Retinal pigment epithelial cell (primary cell): Measurements from ENCODE around the gene U2SURP.

Experiments
- DNase-seq: peaks from one replicate; pipeline ENCODE4 v3.0.0-alpha.2; 2010; ENCODE audit warnings: low read depth
- H3K4me3 ChIP-seq: 2 replicates; pipeline ENCODE4 v1.5.1; 2011; ENCODE audit warnings: mild to moderate bottlenecking, low read length, control low read depth, moderate library complexity
- TF ChIP-seq, protein P1 (sequence below): conservative IDR thresholded peaks from 2 replicates; pipeline ENCODE4 v1.5.1; 2011; ENCODE audit warnings: low read depth, low read length, control low read depth, inconsistent platforms

The U2SURP gene

DNA sequence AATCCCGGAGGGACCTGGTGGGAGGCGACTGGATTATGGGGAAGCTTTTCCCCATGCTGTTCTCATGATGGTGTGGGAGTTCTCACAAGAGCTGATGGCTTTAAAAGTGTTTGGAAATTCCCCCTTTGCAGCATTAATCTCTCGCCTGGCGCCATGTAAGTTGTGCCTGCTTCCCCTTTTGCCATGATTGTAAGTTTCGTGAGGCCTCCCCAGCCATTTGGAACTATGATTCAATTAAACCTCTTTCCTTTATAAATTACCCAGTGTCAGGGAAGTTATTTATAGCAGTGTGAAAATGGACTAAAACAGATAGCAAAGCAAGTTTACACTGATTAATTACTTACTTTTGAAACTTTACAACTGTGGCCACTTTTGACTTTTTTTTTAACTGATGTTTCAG is 10.6 kb upstream of the U2SURP start:
- TF ChIP-seq, protein P1, sequence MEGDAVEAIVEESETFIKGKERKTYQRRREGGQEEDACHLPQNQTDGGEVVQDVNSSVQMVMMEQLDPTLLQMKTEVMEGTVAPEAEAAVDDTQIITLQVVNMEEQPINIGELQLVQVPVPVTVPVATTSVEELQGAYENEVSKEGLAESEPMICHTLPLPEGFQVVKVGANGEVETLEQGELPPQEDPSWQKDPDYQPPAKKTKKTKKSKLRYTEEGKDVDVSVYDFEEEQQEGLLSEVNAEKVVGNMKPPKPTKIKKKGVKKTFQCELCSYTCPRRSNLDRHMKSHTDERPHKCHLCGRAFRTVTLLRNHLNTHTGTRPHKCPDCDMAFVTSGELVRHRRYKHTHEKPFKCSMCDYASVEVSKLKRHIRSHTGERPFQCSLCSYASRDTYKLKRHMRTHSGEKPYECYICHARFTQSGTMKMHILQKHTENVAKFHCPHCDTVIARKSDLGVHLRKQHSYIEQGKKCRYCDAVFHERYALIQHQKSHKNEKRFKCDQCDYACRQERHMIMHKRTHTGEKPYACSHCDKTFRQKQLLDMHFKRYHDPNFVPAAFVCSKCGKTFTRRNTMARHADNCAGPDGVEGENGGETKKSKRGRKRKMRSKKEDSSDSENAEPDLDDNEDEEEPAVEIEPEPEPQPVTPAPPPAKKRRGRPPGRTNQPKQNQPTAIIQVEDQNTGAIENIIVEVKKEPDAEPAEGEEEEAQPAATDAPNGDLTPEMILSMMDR: no peak
- H3K4me3 ChIP-seq: no peak overlapping the region
- DNase-seq: no peak

DNA sequence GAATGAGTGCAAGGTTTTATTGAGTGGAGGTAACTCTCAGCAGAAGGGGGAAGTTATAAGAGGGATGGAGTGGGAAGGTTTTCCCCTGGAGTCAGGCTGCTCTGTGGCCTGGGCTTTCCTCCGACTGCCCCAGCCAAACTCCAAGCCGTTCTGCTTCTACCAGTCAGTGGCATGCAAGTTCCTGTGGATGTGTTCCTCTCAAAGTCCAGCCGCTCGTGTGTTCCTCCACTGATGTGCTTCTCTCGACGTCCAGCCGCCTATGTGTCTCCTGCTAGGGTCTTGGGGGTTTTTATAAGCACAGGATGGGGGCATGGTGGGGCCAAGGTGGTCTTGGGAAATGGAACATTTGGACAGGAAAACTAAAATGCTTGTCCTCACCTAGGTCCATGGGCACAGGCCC is 9.0 kb upstream of the U2SURP start:
- TF ChIP-seq, protein P1: no peak
- no peak for DNase-seq

DNA sequence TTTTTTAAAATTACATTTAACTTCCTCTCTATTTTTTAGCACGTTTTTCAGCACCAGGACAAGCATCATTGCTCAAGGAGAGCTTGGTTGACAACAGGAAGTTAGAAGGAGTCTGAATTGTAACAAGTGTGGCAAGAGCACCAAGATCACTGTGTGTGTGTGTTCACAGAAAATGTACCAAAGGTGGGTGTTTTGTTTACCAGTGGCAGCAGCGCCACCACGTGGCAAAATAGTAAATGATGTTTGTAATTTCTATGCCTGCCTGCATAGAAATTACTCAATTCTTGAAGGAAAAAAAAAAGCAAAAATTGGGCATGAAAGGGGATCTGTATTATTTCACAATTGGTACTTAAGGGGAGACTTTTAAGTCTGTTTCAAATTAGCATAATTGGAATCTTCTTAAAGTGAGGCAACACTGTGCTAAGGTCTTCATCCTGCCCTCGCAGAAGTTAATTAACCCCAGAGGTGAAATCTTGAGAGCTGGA is 7.4 kb upstream of the U2SURP start:
- DNase-seq: no peak
- TF ChIP-seq, protein P1: peak; percentile 63

More for the DNA sequence above, 9.0 kb upstream of the U2SURP start:
- no peak overlapping the region for H3K4me3 ChIP-seq

DNA sequence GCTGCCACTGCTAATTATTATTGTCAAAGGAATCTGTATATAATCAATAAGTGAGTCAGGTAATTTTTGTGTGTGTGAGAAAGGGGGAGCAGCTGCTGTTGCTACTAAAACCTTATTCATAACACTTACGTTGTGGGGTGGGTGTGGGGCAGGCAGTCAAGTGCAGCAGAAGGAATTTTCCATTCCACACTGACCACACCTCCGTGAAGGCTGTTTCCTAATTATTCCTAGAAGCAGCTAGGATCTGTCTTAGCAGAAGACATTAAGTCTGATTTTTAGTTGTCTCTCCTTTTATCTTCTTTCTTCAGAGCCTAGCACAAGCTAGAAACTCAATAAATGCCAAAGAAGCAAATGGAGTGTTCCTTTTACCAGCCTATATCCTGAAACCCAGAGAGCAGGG is 4.0 kb upstream of the U2SURP start:
- TF ChIP-seq, protein P1: no peak
- no peak overlapping the region for H3K4me3 ChIP-seq
- DNase-seq: no peak

More for the DNA sequence above, 7.4 kb upstream of the U2SURP start:
- no peak overlapping the region for H3K4me3 ChIP-seq

GRCh38 chr3:142998439-142998838 is 2.9 kb upstream of the U2SURP start:
- DNase-seq: no peak
- TF ChIP-seq, protein P1: no peak
- no peak overlapping the region for H3K4me3 ChIP-seq

DNA sequence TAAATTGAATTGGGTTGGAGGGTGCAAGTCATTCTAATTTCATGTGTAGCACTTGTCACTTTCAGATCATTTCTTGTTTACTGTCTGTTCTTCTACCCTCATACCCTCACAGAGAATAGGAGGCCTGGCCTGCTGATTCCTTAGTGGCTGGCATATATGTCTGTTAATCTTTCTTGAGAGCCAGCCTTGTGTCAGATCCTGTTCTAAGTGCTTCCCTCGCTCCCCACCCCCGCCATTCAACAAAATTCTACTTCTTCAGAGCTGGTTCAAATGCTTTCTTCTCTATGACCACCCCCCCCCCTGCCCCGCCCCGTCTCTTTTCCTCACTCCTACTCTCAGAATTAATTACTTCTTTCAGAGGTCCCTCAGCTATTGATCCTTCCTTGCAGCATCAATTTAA is 1.5 kb upstream of the U2SURP start:
- no peak for DNase-seq
- H3K4me3 ChIP-seq: peak overlapping the region; percentile 97
- TF ChIP-seq, protein P1: no peak

- H3K4me3 ChIP-seq: peak overlapping the region; percentile 97
- DNase-seq: no peak
- TF ChIP-seq, protein P1: no peak
Measured at GRCh38 chr3:143000528-143000927, 842 bp upstream of the U2SURP start.
